ENCODE data around the gene GDF11.

GRCh38 chr12:55746174-55746912 lies 3.4 kb downstream of the GDF11 start:
- TF ChIP-seq, protein P1, sequence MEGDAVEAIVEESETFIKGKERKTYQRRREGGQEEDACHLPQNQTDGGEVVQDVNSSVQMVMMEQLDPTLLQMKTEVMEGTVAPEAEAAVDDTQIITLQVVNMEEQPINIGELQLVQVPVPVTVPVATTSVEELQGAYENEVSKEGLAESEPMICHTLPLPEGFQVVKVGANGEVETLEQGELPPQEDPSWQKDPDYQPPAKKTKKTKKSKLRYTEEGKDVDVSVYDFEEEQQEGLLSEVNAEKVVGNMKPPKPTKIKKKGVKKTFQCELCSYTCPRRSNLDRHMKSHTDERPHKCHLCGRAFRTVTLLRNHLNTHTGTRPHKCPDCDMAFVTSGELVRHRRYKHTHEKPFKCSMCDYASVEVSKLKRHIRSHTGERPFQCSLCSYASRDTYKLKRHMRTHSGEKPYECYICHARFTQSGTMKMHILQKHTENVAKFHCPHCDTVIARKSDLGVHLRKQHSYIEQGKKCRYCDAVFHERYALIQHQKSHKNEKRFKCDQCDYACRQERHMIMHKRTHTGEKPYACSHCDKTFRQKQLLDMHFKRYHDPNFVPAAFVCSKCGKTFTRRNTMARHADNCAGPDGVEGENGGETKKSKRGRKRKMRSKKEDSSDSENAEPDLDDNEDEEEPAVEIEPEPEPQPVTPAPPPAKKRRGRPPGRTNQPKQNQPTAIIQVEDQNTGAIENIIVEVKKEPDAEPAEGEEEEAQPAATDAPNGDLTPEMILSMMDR (IDR thresholded peaks at IDR 0.05; ENCODE audit: control extremely low read depth in 1 of 3, insufficient read depth in 1 of 3, low read depth in 1 of 3, low read length in 3 of 3): no peak
- TF ChIP-seq EGR1 (IDR thresholded peaks at IDR 0.05; ENCODE audit: borderline replicate concordance, low read depth, low read length): no peak
- no peak; the same call in 1 of the 2 replicates for TF ChIP-seq TBP (IDR thresholded peaks at IDR 0.05; ENCODE audit: low read depth, low read length)
- no peak for TF ChIP-seq EZH2 (IDR thresholded peaks at IDR 0.05; ENCODE audit: low read depth, low read length, severe bottlenecking)
- TF ChIP-seq JUND (IDR thresholded peaks at IDR 0.05; ENCODE audit: low read length): no peak
- TF ChIP-seq SIN3A (conservative IDR thresholded peaks at IDR 0.05 in 1 of 2, IDR thresholded peaks at IDR 0.05 in 1 of 2; ENCODE audit: low read depth in 1 of 2, low read length in 2 of 2): no peak
- no peak for TF ChIP-seq POLR2A (IDR thresholded peaks at IDR 0.05; ENCODE audit: control extremely low read depth in 1 of 2, low read depth in 2 of 2, low read length in 2 of 2)
- TF ChIP-seq PHF8 (conservative IDR thresholded peaks at IDR 0.05; ENCODE audit: low read depth, low read length): no peak

All from H1 (cell line).